CMK (cell line): ENCODE data around the gene ID1.
"Not testable (repeated sequence)": the region's sequence is repeated elsewhere in the genome, so short reads cannot be mapped to it uniquely, and the experiment has no call there.

Source experiments
- DNase-seq: peaks from one replicate; pipeline ENCODE4 v3.0.0-alpha.2; 2010; ENCODE audit warnings: low read depth

The ID1 gene

GRCh38 chr20:31573555-31574321 is 31.4 kb upstream of the ID1 start:
- DNase-seq, result no peak

GRCh38 chr20:31574986-31575385 is 30.1 kb upstream of the ID1 start:
- DNase-seq, result not testable (repeated sequence)

- DNase-seq, result no peak
Measured at GRCh38 chr20:31576751-31577150, 28.3 kb upstream of the ID1 start.

GRCh38 chr20:31577194-31577593 is 27.9 kb upstream of the ID1 start:
- no peak for DNase-seq

GRCh38 chr20:31578448-31579138 is 26.5 kb upstream of the ID1 start:
- DNase-seq, result no peak

GRCh38 chr20:31579245-31579644 is 25.8 kb upstream of the ID1 start:
- no peak for DNase-seq

- not testable (repeated sequence) for DNase-seq
Measured at GRCh38 chr20:31579941-31580651, 25.0 kb upstream of the ID1 start.

- no peak for DNase-seq
Measured at GRCh38 chr20:31580706-31581105, 24.4 kb upstream of the ID1 start.

- DNase-seq, result no peak
Measured at GRCh38 chr20:31581391-31581790, 23.7 kb upstream of the ID1 start.

GRCh38 chr20:31587545-31588389 is 17.3 kb upstream of the ID1 start:
- no peak for DNase-seq

- DNase-seq, result no peak
Measured at GRCh38 chr20:31590717-31591225, 14.3 kb upstream of the ID1 start.

GRCh38 chr20:31593221-31594001 is 11.7 kb upstream of the ID1 start:
- no peak for DNase-seq

GRCh38 chr20:31594002-31594557 is 11.0 kb upstream of the ID1 start:
- DNase-seq, result no peak

- DNase-seq, result no peak
Measured at GRCh38 chr20:31594558-31595379, 10.3 kb upstream of the ID1 start.

- no peak for DNase-seq
Measured at GRCh38 chr20:31595380-31595653, 9.8 kb upstream of the ID1 start.

GRCh38 chr20:31595654-31596411 is 9.3 kb upstream of the ID1 start:
- no peak for DNase-seq

- not testable (repeated sequence) for DNase-seq
Measured at GRCh38 chr20:31596412-31596715, 8.7 kb upstream of the ID1 start.

- no peak for DNase-seq
Measured at GRCh38 chr20:31596831-31597480, 8.1 kb upstream of the ID1 start.

GRCh38 chr20:31597481-31597855 is 7.6 kb upstream of the ID1 start:
- DNase-seq, result no peak
